ENCODE data around the gene TP53RK. TPM values are rescaled to one million over a fixed set of nuclear protein-coding genes. Genes with fewer than 3 reads are reported as not detected.

TP53RK gene
- polyA plus RNA-seq, 1 donor from 2014 or later: 22.7 TPM

GRCh38 chr20:46661659-46662058 is 27.6 kb downstream of the TP53RK start:
- Histone ChIP-seq H3K9me3 (ENCODE audit: low read length) (peaks cover 6% of the 10 kb centered on the region), H2AFZ (ENCODE audit: low read depth, low read length) (no peak overlapping the region), H3K27ac (ENCODE audit: low read length) (no peak overlapping the region), H3K27me3 (ENCODE audit: insufficient read depth, low read depth, low read length) (no peaks in the 10 kb centered on the region), H3K9me2 (ENCODE audit: insufficient read depth, low read length) (no peaks in the 10 kb centered on the region), H3K4me3 (ENCODE audit: low read length) (no peak overlapping the region), H3F3A (ENCODE audit: insufficient read depth, low read length, poor library complexity, severe bottlenecking) (no peaks in the 10 kb centered on the region), H3K36me3 (ENCODE audit: insufficient read depth, low read length) (peaks cover 7% of the 10 kb centered on the region), H3K79me2 (replicated peaks; ENCODE audit: insufficient read depth, low read length) (no peaks in the 10 kb centered on the region), H3K4me2 (ENCODE audit: low read length) (no peak overlapping the region), H4K20me1 (ENCODE audit: insufficient read depth) (no peaks in the 10 kb centered on the region), H3K9ac (ENCODE audit: low read length) (no peak overlapping the region)
- no peak for TF ChIP-seq RAD21 (conservative IDR thresholded peaks at IDR 0.05)
- TF ChIP-seq, protein P1, sequence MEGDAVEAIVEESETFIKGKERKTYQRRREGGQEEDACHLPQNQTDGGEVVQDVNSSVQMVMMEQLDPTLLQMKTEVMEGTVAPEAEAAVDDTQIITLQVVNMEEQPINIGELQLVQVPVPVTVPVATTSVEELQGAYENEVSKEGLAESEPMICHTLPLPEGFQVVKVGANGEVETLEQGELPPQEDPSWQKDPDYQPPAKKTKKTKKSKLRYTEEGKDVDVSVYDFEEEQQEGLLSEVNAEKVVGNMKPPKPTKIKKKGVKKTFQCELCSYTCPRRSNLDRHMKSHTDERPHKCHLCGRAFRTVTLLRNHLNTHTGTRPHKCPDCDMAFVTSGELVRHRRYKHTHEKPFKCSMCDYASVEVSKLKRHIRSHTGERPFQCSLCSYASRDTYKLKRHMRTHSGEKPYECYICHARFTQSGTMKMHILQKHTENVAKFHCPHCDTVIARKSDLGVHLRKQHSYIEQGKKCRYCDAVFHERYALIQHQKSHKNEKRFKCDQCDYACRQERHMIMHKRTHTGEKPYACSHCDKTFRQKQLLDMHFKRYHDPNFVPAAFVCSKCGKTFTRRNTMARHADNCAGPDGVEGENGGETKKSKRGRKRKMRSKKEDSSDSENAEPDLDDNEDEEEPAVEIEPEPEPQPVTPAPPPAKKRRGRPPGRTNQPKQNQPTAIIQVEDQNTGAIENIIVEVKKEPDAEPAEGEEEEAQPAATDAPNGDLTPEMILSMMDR (IDR thresholded peaks at IDR 0.05; ENCODE audit: poor library complexity, severe bottlenecking): no peak
- TF ChIP-seq EZH2 (IDR thresholded peaks at IDR 0.05; ENCODE audit: borderline replicate concordance, insufficient read depth, low read length, poor library complexity, severe bottlenecking): no peak
- TF ChIP-seq SMC3 (conservative IDR thresholded peaks at IDR 0.05; ENCODE audit: poor library complexity): no peak
- no peak for TF ChIP-seq POLR2AphosphoS5 (IDR thresholded peaks at IDR 0.05)
- TF ChIP-seq EP300 (conservative IDR thresholded peaks at IDR 0.05; ENCODE audit: poor library complexity, severe bottlenecking): no peak
- no peak for TF ChIP-seq MXI1 (conservative IDR thresholded peaks at IDR 0.05; ENCODE audit: poor library complexity, severe bottlenecking)
- no peak for TF ChIP-seq TAF1 (IDR thresholded peaks at IDR 0.05; ENCODE audit: low read depth)
- no peak for TF ChIP-seq REST (IDR thresholded peaks at IDR 0.05; ENCODE audit: borderline replicate concordance)

GRCh38 chr20:46660487-46660886 is 28.8 kb downstream of the TP53RK start:
- H3K27ac ChIP-seq (ENCODE audit: low read length): no peak overlapping the region

More at GRCh38 chr20:46660487-46660886, 28.8 kb downstream of the TP53RK start:
- H3K27me3 ChIP-seq (ENCODE audit: insufficient read depth, low read depth, low read length): no peaks in the 10 kb centered on the region
- H3K9me3 ChIP-seq (ENCODE audit: low read length): peaks cover 6% of the 10 kb centered on the region
- H3K4me2 ChIP-seq (ENCODE audit: low read length): no peak overlapping the region
- no peaks in the 10 kb centered on the region for H3K9me2 ChIP-seq (ENCODE audit: insufficient read depth, low read length)
- H2AFZ ChIP-seq (ENCODE audit: low read depth, low read length): no peak overlapping the region
- H4K20me1 ChIP-seq (ENCODE audit: insufficient read depth): no peaks in the 10 kb centered on the region
- no peak for TF ChIP-seq REST (IDR thresholded peaks at IDR 0.05; ENCODE audit: borderline replicate concordance)
- no peak for TF ChIP-seq MXI1 (conservative IDR thresholded peaks at IDR 0.05; ENCODE audit: poor library complexity, severe bottlenecking)
- no peak for TF ChIP-seq EZH2 (IDR thresholded peaks at IDR 0.05; ENCODE audit: borderline replicate concordance, insufficient read depth, low read length, poor library complexity, severe bottlenecking)
- no peak for TF ChIP-seq EP300 (conservative IDR thresholded peaks at IDR 0.05; ENCODE audit: poor library complexity, severe bottlenecking)
- TF ChIP-seq, protein P1 (IDR thresholded peaks at IDR 0.05; ENCODE audit: poor library complexity, severe bottlenecking): no peak
- TF ChIP-seq POLR2AphosphoS5 (IDR thresholded peaks at IDR 0.05): no peak
- no peaks in the 10 kb centered on the region for H3F3A ChIP-seq (ENCODE audit: insufficient read depth, low read length, poor library complexity, severe bottlenecking)
- H3K9ac ChIP-seq (ENCODE audit: low read length): no peak overlapping the region
- H3K4me3 ChIP-seq (ENCODE audit: low read length): no peak overlapping the region
- H3K79me2 ChIP-seq (replicated peaks; ENCODE audit: insufficient read depth, low read length): no peaks in the 10 kb centered on the region
- H3K36me3 ChIP-seq (ENCODE audit: insufficient read depth, low read length): peaks cover 7% of the 10 kb centered on the region
